HG03060 (cell line): ENCODE measurements around the gene LDHB.
"Not testable (repeated sequence)": the region's sequence is repeated elsewhere in the genome, so short reads cannot be mapped to it uniquely, and the experiment has no call there.

Source experiments
- ATAC-seq: cut with Tn5 transposase; IDR thresholded peaks from one replicate; pipeline ENCODE4 v1.9.1; 2021; ENCODE audit warnings: low read depth, moderate number of reproducible peaks; ENCODE audit not compliant: unreplicated experiment

The LDHB gene

GRCh38 chr12:21662122-21662792 lies 4.6 kb upstream of the LDHB start:
- no peak for ATAC-seq

DNA sequence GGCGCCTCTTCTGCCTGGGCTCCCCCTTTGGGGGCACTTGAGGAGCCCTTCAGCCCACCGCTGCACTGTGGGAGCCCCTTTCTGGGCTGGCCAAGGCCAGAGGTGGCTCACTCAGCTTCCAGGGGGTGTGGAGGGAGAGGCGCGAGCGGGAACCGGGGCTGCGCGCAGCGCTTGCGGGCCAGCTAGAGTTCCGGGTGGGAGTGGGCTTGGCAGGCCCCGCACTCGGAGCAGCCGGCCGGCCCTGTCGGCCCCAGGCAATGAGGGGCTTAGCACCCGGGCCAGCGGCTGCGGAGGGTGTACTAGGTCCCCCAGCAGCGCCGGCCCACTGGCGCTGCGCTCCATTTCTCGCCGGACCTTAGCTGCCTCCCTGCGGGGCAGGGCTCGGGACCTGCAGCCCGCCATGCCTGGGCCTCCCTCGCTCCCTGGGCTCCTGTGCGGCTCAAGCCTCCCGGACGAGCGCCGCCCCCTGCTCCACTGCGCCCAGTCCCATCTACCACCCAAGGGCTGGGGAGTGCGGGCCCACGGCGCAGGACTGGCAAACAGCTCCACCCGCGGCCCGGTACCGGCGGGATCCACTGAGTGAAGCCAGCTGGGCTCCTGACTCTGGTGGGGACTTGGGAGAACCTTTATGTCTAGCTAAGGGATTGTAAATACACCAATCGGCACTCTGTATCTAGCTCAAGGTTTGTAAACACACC lies 3.9 kb upstream of the LDHB start:
- not testable (repeated sequence) for ATAC-seq

DNA sequence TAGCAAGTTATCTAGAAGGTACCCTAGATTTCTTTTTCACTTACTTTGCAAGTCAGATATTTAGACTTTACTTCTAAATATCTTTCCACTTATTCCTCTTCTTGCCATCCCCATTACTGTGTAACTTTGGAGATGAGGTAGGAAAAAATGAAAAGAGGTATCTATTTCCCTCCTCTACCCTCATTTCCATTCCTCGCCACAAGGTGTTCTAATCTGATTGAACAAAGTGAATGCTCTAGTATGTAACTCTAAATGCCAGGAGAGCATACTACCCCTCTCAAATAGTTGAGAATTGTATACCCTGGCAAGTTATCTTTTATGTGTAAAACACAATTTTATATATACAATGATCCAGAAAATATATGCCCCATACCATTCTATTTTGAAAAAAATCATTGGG lies 1.7 kb upstream of the LDHB start:
- ATAC-seq, result no peak

DNA sequence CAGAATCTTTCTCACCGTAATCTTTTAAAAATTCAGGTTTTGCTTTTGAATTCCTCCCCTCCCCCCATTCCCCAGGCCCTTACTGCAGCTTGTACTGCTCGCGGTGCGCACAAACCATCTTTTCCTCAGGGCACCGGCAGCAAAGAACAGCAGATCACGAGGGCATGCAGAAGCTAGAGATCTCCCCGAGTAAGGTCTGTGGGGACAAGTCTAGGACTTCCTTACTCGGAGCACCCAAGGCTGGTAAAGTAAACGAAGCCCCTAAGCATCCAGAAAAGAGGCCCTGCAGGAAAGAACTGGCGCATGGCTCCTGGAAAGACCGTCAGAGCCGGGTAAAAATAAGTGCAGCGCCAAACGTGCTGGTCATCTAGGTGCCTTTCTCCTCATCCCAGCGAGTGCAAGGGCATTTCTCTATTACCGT lies 727 bp downstream of the LDHB start:
- ATAC-seq, result no peak

DNA sequence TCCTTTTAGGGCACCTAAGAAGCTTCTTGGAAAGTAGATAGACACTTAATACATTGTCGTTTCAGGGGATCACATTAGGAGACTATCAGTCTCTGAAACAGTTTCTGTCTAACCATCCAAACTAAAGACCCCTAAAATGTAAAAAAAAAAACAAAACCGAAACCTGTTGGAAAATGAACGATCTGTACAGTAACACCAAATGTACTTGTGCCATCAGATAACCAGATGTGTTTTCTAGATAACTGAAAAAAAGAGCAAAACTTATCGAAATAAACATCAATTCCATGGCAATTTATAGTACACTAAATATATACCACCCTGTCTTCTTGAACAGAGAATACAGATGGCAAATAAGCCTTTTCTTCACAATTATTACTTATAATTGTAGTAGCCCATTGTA lies 2.1 kb downstream of the LDHB start:
- no peak for ATAC-seq

- no peak for ATAC-seq
Measured at GRCh38 chr12:21651821-21652220, 5.8 kb downstream of the LDHB start.

- no peak for ATAC-seq
Measured at GRCh38 chr12:21650997-21651396, 6.6 kb downstream of the LDHB start.

GRCh38 chr12:21649034-21649433 lies 8.6 kb downstream of the LDHB start:
- no peak for ATAC-seq

DNA sequence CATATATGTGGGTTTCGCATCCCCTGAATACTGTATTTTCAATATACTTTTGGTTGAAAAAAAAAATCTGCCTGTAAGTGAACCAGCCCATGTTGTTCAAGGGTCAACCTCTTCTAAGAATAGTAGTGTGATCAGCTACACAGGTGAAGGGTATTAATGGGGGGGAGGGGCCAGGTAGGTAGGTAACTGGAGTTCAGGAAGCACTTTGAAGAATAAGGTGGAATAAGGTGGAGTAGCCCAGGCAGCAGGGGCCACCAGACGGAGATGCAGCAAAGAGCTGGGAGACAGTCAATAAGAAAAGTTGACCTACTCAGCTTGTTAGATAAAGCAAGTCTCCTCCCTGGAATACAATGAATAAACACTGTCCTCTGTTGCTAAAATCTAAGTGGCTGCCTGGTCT lies 9.3 kb downstream of the LDHB start:
- ATAC-seq, result no peak

DNA sequence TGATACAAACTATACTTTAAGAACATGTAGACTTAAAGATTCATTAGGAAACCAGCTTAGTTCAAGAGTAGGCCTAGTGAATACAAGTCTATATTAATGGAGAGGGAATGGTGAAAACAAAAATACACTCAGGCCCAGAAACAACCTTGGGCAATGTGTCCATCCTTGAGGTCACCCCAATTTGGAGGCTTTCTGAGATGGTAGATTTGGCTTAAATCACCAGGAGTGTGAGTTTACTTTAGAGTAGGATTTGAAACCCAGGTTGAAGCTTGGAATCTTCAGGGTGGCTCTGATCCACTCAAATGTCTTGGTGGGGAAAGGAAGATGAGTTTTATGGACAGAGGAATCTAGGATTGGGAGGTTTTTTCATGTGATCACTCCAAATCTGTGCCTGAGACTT lies 10.5 kb downstream of the LDHB start:
- no peak for ATAC-seq

GRCh38 chr12:21645041-21645500 lies 12.6 kb downstream of the LDHB start:
- ATAC-seq, result not testable (repeated sequence)

GRCh38 chr12:21644516-21644915 lies 13.1 kb downstream of the LDHB start:
- no peak for ATAC-seq

- ATAC-seq, result no peak
Measured at GRCh38 chr12:21643758-21644157, 13.9 kb downstream of the LDHB start.

- ATAC-seq, result no peak
Measured at GRCh38 chr12:21642707-21643389, 14.8 kb downstream of the LDHB start.

- ATAC-seq, result no peak
Measured at GRCh38 chr12:21638054-21638891, 19.4 kb downstream of the LDHB start.

DNA sequence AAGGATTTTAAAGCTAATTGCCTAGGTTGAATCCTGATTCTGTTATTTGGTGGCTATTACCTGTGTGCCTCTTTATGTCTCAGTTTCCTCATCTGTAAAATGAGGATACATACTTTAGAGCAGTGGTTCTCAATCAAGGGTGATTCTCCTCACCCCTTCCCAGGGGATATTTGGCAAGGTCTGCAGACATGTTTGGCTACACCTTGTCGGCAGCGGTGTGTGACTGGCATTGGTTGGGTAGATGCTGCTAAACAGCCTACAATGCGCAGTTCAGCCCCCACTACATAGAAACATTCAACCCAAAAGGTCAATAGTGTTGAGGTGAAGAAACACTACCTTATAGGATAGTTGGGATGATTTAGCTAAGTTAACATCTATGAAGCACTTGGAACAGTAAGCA lies 23.4 kb downstream of the LDHB start:
- ATAC-seq, result no peak

DNA sequence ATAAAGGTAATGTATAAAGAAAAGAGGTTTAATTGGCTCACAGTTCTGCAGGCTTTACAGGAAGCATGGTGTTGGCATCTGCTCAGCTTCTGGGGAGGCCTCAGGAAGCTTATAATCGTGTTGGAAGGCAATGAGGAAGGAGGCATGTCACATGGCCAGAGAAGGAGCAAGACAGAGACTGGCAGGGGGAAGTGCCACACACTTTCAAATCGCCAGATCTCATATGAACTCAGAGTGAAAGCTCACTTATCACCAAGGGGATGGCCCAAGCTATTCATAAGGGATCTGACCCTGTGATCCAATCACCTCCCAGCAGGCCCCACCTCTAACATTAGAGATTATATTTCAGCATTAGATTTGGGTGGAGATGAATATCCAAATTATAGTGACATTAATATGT lies 26.3 kb downstream of the LDHB start:
- ATAC-seq, result no peak

DNA sequence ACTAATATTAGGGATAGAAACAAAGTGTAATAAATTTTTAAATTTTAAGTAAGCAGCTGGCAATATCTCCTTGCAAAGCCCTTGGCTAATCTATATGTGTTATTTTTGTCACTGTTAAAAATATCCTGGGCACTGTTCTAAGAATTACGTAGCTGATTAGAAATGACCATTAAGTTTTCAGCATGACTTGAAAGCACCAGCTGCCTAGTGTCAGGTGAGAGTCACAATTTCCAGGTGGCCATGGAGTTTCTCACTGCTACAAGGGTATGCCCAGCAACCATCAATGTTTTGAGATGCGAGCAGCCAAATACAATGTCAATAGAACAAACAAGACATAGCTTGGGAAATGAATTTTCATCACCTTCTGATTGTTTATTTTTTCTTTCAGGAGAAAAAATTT lies 29.7 kb downstream of the LDHB start:
- ATAC-seq, result no peak

DNA sequence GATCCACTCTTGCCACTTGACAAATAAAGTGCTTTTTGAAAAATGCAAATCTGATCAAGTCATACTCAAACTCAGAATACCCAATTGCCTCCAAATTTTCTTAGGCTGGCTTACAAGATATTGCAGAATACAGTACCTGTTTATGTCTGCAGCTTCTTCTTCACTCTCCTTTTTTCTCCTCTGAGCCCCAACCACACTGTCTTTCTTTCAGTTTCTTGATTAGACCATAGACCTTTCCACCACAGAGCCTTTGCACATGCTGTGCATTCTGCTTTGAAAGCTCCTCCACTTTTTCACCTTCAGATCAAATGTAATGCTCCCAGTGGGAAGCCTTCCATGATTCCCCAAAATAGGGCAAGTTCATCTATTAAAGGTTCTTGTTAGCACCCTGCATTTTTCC lies 39.1 kb downstream of the LDHB start:
- ATAC-seq, result no peak

DNA sequence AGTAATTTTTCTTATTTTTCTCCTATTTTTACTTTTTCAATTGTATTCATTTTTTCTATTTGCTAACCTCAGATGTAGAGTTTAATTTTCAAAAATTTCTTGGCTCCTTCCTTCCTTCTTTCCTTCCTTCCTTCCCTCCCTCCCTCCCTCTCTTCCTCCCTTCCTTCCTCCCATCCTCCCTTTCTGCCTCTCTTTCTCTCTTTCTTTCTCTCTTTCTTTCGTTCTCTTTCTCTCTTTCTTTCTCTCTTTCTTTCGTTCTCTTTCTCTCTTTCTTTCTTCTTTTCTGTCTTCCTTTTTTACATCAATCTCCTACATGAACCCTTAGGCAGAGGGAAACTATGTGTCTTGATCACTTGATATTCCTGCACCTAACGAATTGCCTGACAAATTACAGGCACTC lies 40.6 kb downstream of the LDHB start:
- no peak for ATAC-seq

GRCh38 chr12:21615431-21615830 lies 42.2 kb downstream of the LDHB start:
- ATAC-seq, result no peak
